Stimulated activated CD8-positive, alpha-beta memory T cell treated with anti-CD3 and anti-CD28 coated beads, Interleukin-12 subunit alpha, Interleukin-12 subunit beta, amount 100 ng/mL, for 24 hours (primary cell): Measurements from ENCODE around the gene PKIG.
"Not testable (repeated sequence)": the region's sequence is repeated elsewhere in the genome, so short reads cannot be mapped to it uniquely, and the experiment has no call there.

Experiments
- DNase-seq: peaks from one replicate; pipeline ENCODE4 v3.0.0-alpha.2; 2020; ENCODE audit errors: extremely low read depth

Gene PKIG

GRCh38 chr20:44572551-44573500, 9.6 kb upstream of the PKIG start:
- no peak for DNase-seq

GRCh38 chr20:44573501-44573869, 8.9 kb upstream of the PKIG start:
- no peak for DNase-seq

- DNase-seq: no peak
These were observed 8.0 kb upstream of the PKIG start for GRCh38 chr20:44574372-44574771.

GRCh38 chr20:44576297-44576696, 6.1 kb upstream of the PKIG start:
- no peak for DNase-seq

GRCh38 chr20:44579313-44580081, 2.9 kb upstream of the PKIG start:
- DNase-seq: no peak

- no peak for DNase-seq
These were observed 1.7 kb upstream of the PKIG start for GRCh38 chr20:44580581-44581268.

GRCh38 chr20:44581515-44581914, 864 bp upstream of the PKIG start:
- no peak for DNase-seq

GRCh38 chr20:44583157-44583556, 778 bp downstream of the PKIG start:
- no peak for DNase-seq

- DNase-seq: no peak
These were observed 1.8 kb downstream of the PKIG start for GRCh38 chr20:44584162-44584561.

- no peak for DNase-seq
These were observed 2.9 kb downstream of the PKIG start for GRCh38 chr20:44585057-44585963.

GRCh38 chr20:44586289-44586911, 4.0 kb downstream of the PKIG start:
- DNase-seq: no peak

- DNase-seq: no peak
These were observed 4.9 kb downstream of the PKIG start for GRCh38 chr20:44587035-44587980.

GRCh38 chr20:44588321-44588720, 5.9 kb downstream of the PKIG start:
- not testable (repeated sequence) for DNase-seq

GRCh38 chr20:44589537-44589936, 7.2 kb downstream of the PKIG start:
- DNase-seq: no peak

GRCh38 chr20:44590980-44591778, 8.8 kb downstream of the PKIG start:
- DNase-seq: no peak

GRCh38 chr20:44592366-44592765, 10.0 kb downstream of the PKIG start:
- DNase-seq: no peak

GRCh38 chr20:44593751-44594150, 11.4 kb downstream of the PKIG start:
- DNase-seq: no peak

- no peak for DNase-seq
These were observed 12.4 kb downstream of the PKIG start for GRCh38 chr20:44594730-44595129.

GRCh38 chr20:44596010-44596409, 13.6 kb downstream of the PKIG start:
- DNase-seq: no peak
